Activated CD4-positive, alpha-beta T cell treated with anti-CD3 and anti-CD28 coated beads for 48 hours (primary cell): ENCODE results near the gene HECA.
"Not testable (repeated sequence)": the region's sequence is repeated elsewhere in the genome, so short reads cannot be mapped to it uniquely, and the experiment has no call there.

ENCODE experiments used
- DNase-seq: peaks from one replicate; pipeline ENCODE4 v3.0.0-alpha.2; 2020

HECA gene

GRCh38 chr6:139134817-139135577 lies at the start of gene HECA:
TSS of gene HECA (plus strand) at chr6:139135080. CDS start at chr6:139135397, 317 bp downstream.
- DNase-seq, result peak; percentile 100

- no peak for DNase-seq
These were observed 43.1 kb upstream of the HECA start for GRCh38 chr6:139091826-139092225.

GRCh38 chr6:139099984-139100383 lies 34.9 kb upstream of the HECA start:
- DNase-seq, result peak; percentile 23

GRCh38 chr6:139107051-139107450 lies 27.8 kb upstream of the HECA start:
- no peak for DNase-seq

GRCh38 chr6:139108378-139108777 lies 26.5 kb upstream of the HECA start:
- DNase-seq, result no peak

- DNase-seq, result peak; percentile 62
These were observed 25.3 kb upstream of the HECA start for GRCh38 chr6:139109558-139109957.

GRCh38 chr6:139112146-139112545 lies 22.7 kb upstream of the HECA start:
- DNase-seq, result no peak

GRCh38 chr6:139112561-139112960 lies 22.3 kb upstream of the HECA start:
- DNase-seq, result no peak

GRCh38 chr6:139114746-139115145 lies 20.1 kb upstream of the HECA start:
- DNase-seq, result no peak

GRCh38 chr6:139115989-139116758 lies 18.7 kb upstream of the HECA start:
- no peak for DNase-seq

- no peak for DNase-seq
These were observed 17.1 kb upstream of the HECA start for GRCh38 chr6:139117734-139118133.

- no peak for DNase-seq
These were observed 15.3 kb upstream of the HECA start for GRCh38 chr6:139119552-139119951.

GRCh38 chr6:139122823-139123222 lies 12.1 kb upstream of the HECA start:
- not testable (repeated sequence) for DNase-seq

GRCh38 chr6:139124887-139125672 lies 9.8 kb upstream of the HECA start:
- peak; percentile 83 for DNase-seq

- peak; percentile 40 for DNase-seq
These were observed 8.6 kb upstream of the HECA start for GRCh38 chr6:139126255-139126654.

GRCh38 chr6:139126931-139127330 lies 7.9 kb upstream of the HECA start:
- no peak for DNase-seq

GRCh38 chr6:139129284-139129683 lies 5.6 kb upstream of the HECA start:
- DNase-seq, result no peak

GRCh38 chr6:139131736-139132280 lies 3.1 kb upstream of the HECA start:
- no peak for DNase-seq

GRCh38 chr6:139133262-139134063 lies 1.4 kb upstream of the HECA start:
- no peak for DNase-seq

GRCh38 chr6:139134064-139134395 lies 850 bp upstream of the HECA start:
- DNase-seq, result no peak

- DNase-seq, result peak; percentile 67
These were observed 982 bp downstream of the HECA start for GRCh38 chr6:139135578-139136545.
